HG03097 (cell line): ENCODE measurements around the gene DNAJC7.
"Not testable (repeated sequence)": the region's sequence is repeated elsewhere in the genome, so short reads cannot be mapped to it uniquely, and the experiment has no call there.

Source experiments
- ATAC-seq: cut with Tn5 transposase; IDR thresholded peaks from one replicate; pipeline ENCODE4 v1.9.1; 2021; ENCODE audit not compliant: unreplicated experiment, low FRiP score

Gene DNAJC7

DNA sequence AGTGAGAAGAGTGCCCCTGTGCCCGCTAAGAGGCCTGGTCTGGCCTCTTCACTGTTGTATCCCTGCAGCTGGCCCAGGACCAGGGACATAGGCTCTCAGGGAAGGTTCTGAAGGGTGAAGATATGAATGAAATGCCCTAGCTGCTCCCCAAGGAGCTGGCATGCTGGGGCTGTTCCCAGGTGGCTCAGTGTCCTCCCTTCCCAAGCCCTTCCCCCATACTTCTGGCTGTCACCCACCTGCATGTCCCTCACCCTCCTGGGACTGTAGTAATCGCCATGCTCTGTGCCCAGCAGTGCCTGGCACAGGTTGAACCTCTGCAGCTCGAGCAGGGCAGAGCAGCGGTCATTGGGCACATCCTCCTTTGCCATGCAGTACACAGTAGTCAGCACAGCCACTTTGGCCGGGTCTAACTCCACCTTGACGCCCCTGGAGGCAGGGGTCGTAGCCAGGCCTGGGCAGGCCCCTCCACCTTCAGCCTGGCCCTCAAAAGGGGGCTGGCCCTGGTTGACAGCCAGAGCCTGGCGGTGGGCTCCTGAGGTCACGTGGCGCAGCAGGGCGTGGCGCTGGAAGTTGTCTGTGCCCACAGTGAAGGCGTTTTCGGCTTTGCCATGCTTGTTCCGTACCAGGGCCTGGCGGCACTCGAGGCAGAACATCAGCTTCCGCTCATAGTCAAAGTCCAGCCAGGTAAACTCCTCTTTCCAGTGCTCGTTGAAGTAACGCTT lies 25.5 kb upstream of the DNAJC7 start:
- ATAC-seq, result no peak

DNA sequence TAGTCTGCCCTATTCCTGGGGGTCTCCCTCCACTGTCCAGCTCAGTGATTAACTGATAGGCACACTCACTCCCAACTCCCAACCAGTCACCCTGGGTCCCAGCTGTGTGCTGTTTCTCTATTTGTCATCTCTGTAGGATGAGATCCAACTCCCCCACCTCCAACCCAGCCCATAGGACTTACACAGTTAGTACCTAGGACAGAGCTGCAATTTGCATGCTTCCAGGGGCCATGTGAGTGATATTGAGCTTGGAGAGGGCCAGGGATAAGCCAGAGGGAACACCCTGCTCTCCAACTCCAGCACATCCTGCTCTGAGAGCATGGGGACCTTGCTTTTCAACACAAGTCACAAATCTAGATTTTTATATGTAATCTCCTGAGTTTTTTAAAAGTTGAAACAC lies 24.4 kb upstream of the DNAJC7 start:
- ATAC-seq, result no peak

DNA sequence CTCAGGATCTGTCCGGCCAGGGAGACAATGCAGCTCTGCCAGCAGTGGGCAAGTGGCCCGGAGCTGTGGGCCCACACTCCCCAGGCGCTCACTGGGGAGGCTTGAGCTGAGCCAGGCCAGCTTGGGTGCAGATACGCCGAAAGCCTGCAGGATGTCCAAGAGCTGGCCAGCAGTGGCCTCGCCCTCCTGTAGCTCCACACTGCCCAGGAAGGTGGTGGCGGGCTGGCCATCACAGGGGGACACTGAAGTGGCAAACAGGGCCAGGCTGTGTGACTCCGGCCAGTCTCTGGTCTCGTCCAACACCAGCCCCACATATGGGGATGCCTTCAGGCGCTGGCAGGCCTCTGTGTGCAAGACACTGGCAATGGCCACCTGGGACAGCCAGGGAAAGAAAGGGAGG lies 23.6 kb upstream of the DNAJC7 start:
- ATAC-seq, result no peak

DNA sequence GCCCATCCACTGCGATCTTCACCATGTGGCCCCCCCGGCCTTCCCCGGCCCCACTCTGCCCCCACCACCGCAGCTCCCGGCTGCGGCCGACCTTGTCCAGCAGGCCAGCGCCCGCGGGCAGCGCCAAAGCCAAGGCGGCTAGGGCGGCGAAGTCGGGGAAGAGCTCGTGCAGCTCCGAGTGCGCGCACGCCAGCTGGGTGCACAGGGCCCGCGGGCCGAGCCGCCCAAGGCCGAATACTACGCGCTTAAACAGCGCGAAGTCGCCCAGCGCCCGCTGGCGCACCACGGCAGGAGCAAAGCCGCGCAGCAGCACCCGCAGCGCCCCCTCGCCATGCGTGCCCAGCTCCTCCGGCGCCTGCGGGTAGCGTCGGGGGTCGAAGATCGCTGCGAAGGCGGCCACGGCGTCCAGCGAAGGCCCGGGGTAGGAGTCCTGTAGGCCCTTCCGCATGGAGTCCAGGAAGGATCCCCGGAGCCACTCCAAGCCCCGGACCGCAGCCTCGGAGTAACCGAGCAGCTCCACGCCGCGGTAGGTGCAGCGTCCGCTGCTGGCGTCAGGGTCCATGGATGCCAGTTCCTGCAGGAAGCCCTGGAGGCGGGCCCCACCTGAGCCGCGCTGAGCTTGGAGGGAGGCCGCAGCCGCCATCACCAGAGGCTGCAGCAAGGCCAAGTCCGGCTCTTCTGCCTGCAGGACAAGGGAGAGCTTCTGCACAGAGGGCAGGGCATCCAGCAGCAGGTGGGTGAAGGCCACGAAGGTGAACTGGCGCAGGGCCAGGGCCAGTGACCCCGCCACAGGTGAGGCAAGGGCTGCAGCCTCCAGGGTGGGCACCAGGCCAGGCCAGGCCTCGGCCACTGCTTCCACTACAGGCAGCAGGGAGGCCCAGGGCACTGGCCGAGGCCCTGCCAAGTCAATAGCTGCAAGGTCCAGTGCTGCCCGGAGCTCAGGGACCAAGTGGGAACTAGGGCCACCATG lies 22.8 kb upstream of the DNAJC7 start:
- no peak for ATAC-seq

DNA sequence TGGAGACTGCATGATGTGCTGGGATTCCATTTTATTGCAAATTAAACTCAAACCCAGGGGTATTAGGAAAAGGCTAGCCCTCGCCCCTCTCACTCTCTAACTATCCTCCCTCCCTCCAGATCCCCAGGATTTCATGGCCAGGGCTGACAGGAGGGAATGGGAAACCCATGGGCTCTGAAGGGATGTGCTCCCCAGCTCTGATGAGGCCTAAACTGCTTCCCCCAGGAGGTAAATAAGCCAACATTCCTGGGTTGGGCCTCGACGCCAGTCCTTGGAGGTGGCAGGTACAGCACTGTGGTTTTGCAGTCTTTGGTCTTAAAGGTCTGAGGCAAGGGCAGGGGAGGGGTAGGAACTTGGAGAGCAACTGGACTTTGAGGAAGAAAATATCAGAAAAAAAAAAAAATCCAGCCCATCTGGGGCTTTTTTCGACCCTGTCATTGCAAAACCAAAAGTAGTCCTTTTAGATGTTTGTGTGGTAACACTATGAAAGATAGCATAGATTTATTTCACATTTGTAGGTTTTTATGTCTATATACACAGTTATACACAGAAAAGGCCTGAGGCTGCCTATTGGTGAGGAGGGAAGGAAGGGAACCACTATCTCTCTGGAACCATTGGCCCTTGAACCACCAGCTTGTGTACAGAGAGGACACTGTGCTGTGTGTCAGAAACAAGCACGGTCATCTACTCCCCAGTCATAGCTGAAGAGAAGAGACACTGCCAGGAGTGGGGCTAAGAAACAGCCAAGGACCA lies 21.2 kb upstream of the DNAJC7 start:
- ATAC-seq, result no peak

DNA sequence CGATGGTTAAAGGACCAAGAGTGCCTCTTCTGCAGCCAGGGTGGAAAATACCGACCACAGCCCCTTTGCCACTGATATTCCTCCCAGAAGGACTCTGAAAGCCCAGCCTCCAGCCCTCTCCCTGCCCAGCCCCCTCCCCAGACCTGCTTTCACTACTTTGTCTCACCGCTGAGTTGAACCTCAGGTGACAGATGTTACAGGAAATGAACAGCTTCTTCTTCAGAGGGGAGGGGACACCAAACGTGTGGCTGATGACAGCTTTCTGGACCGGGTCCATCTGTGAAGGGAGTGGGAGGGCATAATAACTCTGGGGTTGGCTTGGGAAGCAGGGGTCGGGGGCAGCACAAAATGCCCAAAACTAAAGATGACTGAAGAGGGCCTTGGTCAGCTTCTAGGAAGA lies 16.8 kb upstream of the DNAJC7 start:
- no peak for ATAC-seq

DNA sequence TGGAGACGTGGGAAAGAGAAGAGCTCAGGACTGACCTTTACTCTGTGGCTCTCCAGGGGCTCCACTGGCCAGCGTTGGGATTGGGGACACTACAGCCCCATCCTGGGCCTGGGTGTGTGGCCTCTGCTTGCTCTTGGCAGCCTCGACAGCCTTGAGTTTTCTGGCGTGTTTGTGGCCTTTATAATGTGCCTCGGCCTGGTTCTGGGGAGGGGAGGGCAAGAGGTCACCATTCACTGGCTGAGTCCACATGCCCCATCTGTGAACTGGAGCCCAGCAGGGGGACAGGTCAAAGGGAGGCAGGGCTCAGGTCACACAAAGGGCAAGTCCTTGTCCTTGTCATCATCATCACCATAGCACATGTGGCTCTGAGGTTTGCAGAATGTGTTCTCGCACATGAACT lies 14.3 kb upstream of the DNAJC7 start:
- no peak for ATAC-seq

DNA sequence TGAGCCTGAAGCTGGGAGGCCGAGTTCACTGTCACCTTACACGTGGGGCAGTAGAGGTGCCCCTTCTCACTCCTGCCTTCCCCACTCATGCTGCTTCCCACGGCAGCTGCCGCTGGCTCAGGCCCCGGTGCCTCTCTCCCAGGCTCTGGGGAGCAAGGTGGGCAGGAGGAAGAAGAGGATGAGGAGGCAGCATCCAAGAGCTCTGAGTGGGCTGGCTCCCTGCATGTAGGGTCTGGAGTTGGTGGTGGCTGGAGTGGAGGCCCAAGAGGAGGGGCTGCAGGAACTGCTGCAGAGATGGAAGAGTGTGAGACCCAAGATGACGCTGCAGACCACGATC lies 11.5 kb upstream of the DNAJC7 start:
- no peak for ATAC-seq

DNA sequence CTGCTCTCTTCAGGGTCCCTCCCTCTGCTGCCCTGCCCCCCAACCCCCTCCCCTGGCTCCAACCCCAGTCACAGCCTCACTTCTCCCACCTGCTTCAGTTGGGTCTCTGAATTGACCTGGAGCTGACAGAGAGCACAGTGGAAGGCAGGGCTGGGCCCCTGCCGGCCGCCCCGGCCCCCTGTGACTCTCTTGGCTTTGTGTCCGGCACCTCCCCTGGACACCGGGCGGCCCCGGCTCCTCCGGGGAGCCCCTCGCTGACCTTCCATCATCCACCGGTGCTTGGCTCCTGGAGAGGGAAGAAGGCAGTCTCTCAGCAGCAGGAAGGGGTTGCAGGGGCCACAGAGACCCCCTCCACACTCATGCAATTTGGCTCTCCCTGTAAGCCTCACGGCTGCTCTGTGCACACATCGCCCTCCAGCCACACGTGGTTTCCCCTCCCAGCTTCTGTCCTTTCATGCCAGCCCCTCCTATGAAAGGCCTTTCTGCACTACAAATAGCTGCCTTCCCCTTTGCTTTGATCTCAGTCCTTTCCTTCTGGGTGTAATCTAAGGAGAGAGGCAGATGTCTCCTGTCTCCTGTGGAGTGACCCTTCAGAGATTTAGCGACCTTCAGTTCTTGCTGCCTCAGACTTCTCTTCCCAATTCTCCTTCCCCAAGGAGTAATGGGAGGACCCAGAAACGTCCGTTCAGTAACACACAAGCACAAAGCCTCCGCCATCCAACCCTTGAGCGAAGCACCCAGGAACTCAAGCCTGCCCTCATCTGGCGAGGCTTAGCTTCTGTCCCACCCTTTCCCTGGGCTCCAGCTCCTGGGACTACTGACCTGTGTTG lies 10.9 kb upstream of the DNAJC7 start:
- no peak for ATAC-seq

DNA sequence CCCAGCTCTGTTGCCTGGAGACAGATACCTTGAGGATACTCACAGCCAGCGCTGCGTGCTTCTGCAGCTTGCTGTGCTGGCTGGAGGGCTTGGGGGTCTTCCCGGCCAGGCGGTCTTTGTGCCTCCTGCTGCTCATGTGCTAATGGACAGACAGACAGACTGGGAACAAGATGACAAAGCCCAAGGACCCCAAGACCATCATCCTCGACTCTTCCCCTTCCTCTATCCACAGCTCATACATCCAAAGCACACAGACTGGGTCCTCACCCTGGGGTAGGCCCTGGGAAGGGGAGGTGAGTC lies 10.3 kb upstream of the DNAJC7 start:
- no peak for ATAC-seq

DNA sequence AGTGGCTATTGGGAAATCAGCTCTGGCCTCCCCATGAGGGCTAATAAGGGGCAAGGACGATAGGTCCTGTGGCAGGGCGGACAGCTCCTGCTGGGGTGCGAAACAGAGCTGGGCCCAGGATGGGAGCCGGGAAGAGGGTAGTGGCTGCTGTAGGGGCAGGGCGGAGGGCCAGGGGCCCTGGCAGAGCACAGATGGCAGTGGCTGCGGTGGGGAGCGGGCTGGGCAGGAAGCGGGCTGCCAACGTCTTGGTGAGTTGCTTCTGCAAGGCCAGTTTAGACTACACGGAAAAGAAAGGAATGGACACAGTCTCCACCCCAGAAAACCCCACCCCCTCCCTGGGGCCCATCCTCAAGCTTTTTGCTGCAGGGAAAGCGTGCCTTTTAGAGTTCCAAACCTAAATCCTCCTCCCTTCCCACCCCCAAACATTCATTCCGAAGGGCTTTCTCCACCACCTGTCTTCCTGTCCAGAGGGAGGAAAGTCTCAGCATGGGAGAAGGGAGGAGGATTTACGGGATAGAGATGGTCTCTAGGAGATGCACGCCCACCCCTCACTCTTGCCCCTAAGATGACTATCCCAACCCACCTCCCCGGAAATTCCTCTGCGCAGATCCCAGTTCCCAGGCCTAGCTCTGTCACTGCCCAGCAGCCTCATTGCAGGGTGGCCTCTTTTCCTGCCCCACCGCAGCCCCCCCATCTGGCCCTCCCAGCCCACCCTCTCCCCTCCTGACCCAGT lies 9.8 kb upstream of the DNAJC7 start:
- no peak for ATAC-seq

DNA sequence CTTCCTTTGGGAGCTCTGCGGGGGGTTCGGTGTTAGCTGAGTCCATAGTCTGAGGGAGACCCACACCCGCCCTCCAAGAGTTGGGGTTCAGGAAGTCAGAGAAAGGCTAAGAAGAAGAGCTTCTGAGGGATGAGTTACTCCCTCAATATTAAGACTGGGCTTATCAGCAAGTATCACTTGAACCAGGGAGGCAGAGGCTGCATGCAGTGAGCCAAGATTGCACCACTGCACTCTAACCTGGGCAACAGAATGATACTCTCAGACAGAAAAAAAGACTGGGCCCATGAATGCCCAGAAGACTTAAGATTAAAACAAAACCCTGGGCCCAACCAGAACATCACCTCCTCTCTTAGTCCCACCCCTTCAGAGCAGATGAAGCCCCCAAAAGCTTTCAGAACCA lies 8.7 kb upstream of the DNAJC7 start:
- no peak for ATAC-seq

DNA sequence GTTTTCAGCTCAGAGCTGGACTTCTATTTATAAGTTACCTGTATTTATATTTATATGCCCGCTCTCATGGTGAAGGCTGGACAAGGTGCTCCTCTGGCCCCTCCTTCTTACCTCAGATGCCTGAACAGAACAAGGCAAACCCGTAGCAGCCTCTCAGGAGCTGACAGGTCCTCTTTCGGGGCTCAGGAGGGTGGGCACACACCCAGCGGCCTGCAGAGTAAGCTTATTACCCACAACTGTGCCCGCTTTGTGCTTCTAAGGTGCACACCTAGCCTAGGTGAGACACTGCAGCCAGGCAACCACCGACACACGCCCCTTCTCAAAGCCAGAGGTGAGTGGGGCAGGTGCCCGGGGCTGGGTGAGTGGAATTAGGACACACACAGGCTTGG lies 7.9 kb upstream of the DNAJC7 start:
- ATAC-seq, result no peak

DNA sequence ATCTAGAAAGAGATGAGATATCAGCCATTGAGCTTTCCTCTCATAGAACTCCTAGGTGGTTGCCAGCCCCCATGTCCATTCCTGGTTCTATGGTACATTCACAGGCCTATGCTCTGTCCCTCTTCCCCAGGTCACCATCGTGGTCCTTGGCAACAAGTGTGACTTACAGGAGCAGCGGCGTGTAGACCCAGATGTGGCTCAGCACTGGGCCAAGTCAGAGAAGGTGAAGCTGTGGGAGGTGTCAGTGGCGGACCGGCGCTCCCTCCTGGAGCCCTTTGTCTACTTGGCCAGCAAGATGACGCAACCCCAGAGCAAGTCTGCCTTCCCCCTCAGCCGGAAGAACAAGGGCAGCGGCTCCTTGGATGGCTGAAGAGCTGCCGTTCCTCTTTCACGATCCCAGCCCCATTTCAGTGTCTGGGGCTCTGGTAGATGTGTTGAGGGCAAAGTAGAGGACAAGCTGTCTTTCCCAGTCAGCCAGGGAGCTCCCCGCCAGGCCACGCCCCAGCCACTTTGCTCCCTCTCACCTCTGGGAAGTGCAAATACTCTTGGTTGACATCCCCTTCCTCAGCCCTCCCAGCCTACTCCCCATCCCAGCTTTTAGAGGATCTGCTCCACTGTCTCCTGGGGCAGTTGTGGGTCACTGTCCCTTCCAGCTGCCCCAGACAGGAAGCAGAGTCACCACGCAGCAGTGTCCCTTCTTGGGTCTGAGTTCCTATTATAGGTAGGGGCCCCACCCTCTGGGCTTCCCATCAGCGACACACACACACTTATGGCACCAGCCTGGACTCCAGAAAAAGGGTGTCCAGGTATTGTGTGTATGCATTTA lies 6.5 kb upstream of the DNAJC7 start:
- no peak for ATAC-seq

DNA sequence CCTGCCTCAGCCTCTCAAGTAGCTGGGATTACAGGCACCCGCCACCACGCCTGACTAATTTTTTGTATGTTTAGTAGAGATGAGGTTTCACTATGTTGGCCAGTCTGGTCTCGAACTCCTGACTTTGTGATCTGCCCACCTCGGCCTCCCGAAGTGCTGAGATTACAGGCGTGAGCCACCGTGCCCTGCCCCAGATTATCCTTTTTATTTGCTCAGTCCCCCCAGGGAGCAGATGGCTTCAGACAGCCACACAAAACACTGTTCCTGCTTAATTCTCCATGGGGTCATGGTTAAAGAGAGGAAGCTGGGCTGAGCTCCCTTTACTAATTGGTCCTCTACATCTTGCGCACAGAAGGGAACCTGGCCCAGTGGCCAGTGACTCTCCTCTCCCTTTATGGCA lies 3.6 kb upstream of the DNAJC7 start:
- ATAC-seq, result not testable (repeated sequence)

DNA sequence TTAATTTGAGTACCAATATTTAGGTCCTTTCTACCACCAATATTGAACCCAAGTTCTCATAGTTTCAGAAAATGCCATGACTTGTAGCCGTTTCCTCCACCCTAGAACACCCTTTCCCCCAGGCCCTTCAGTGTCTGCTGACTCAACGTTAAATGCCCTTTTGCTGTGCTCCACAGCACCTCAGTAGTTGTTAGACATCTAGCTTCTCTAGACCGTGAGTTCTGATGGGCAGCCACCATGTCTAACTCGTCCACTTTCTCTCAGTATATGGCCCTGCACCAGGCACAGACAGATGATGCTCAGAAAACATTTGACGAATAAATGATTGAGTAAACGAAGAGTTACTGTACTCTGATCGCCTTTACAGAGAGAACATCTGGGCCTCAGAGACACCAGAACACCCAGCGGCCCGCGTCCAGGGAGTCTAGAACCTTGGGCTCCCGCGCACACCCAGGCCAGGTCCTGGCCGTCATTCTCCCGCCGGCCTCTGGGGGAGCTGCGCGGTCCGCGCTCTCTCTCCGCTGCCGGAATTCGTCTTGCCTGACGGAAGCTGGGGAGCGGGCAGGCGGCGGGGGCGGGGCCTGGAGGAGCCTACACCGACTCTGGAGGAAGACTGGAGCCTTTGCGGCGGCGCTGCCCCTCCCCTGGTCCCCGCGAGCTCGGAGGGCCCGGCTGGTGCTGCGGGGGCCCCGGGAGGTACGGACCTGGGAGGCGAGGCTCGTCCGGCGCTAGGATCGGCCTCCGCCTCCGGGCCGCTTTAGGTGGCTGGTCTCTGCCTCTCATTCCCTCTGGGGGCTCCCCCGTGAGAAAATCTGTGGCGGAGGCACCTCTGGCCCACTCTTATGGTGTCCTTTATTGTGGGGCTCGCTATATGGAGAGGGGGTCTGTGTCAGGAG lies 2.5 kb upstream of the DNAJC7 start, which contains the start of gene NKIRAS2:
Gene NKIRAS2 (plus strand): TSS at position 582 of the 896 bp plus-strand sequence. CDS start 1,488 bp downstream, outside the sequence.
- ATAC-seq, result peak; percentile 58

DNA sequence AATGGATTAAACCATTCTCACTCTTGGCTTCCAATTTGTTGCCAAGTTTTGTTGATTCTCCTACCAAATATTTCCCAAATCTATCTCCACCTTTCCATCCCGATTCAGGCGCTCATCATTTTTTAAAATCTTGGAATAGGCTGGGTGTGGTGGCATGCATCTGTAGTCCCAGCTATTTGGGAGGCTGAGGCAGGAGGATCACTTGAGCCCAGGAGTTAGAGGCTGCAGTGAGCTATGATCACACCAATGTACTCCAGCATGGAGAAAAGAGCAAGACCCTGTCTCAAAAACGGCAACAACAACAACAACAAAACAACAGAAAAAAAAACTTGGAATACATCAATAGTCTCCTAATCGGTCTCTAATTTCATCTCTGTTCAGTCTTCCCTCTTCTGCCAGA lies 1.7 kb upstream of the DNAJC7 start:
- ATAC-seq, result no peak

DNA sequence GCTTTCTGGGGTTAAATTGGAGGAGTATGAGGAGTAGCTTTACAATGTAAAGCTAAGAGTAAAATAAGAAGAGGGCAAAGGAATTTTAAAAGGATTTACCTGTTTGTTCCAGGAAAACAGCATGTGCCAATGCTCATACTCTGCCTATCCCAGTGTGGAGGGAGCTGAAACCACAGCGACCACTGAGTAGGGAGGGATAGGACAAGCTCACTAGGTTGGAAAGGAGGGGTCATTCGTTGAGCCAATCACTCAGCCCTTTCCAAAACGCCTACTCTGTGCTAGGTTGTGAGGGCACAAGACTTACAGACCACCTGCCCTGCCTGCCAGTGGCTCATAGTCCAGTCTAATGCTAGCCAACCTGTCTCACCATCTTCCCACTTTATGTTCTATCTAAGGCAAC lies 1.1 kb upstream of the DNAJC7 start:
- ATAC-seq, result no peak
